Testis (tissue), 3 donors: ENCODE measurements around the gene GPS1. TPM values are rescaled to one million over a fixed set of nuclear protein-coding genes. Genes with fewer than 3 reads are reported as not detected.

Experiments
- DNase-seq: peaks from one replicate; pipeline ENCODE4 v3.0.0-alpha.2; 2019
- H3K27ac ChIP-seq, 2 donors: fragments of 200-600 bp; sonication (generic); one replicate each; pipeline ENCODE4 v1.5.1; 2019
- H3K27me3 ChIP-seq: fragments of 200-600 bp; sonication (generic); one replicate; pipeline ENCODE4 v1.5.1; 2019
- H3K36me3 ChIP-seq: fragments of 200-600 bp; sonication (generic); one replicate; pipeline ENCODE4 v1.5.1; 2017; ENCODE audit warnings: low read depth; ENCODE audit errors: missing control alignments
- H3K4me1 ChIP-seq: fragments of 200-600 bp; sonication (generic); one replicate; pipeline ENCODE4 v1.5.1; 2019
- H3K4me3 ChIP-seq, 2 donors: fragments of 200-600 bp; sonication (generic); one replicate each; pipeline ENCODE4 v1.5.1; 2017 to 2019
- H3K9me3 ChIP-seq: fragments of 200-600 bp; sonication (generic); one replicate; pipeline ENCODE4 v1.5.1; 2017
- POLR2A ChIP-seq: fragments of 450-650 bp; IDR thresholded peaks from one replicate; pipeline ENCODE4 v1.6.1; 2017; ENCODE audit warnings: antibody characterized with exemption, mild to moderate bottlenecking, moderate library complexity
- WGBS, 2 donors: methylation state at CpG; one replicate each; pipeline ENCODE4 v1.1.5; 2018; 5-methylcytosine and 5-hydroxymethylcytosine counted together
- intact Hi-C: fragments of 100-400 bp; cut with DNase I; formaldehyde crosslinking; loops from one replicate; pipeline ENCODE4 v1.15.1; 2023; ENCODE audit warnings: low total_unique reads
- polyA plus RNA-seq: library from polyadenylated mRNA; stranded (reverse); fragments of 350-450 nt; fragmentation: Illumina TruSeq; extraction: RNeasy Lipid Tissue Mini Kit (QIAGEN cat#74804); gene quantifications from one replicate; pipeline ENCODE4 v1.2.3, GENCODE V29; 2014; ENCODE audit warnings: low read depth, low replicate concordance; ENCODE audit not compliant: insufficient read depth
- total RNA-seq, 2 donors: library from RNA; depleted of rRNA; stranded (reverse); fragments of >200 nt; gene quantifications; one replicate each; pipeline ENCODE4 v1.2.3, GENCODE V29; 2016
- TF ChIP-seq, protein P1 (sequence below), 3 experiments: fragments of 450-650 bp in 2 of 3; fragments of 200-600 bp in 1 of 3; sonication (generic) in 1 of 3; IDR thresholded peaks; one replicate each; pipeline ENCODE4 v1.5.1; 2016 to 2019; ENCODE audit warnings: antibody characterized with exemption in 3 of 3, mild to moderate bottlenecking in 2 of 3, moderate library complexity in 1 of 3

The GPS1 gene
- total and polyA plus RNA-seq, 3 donors from 2014 or later, result 170 to 190 (median 178) TPM

DNA sequence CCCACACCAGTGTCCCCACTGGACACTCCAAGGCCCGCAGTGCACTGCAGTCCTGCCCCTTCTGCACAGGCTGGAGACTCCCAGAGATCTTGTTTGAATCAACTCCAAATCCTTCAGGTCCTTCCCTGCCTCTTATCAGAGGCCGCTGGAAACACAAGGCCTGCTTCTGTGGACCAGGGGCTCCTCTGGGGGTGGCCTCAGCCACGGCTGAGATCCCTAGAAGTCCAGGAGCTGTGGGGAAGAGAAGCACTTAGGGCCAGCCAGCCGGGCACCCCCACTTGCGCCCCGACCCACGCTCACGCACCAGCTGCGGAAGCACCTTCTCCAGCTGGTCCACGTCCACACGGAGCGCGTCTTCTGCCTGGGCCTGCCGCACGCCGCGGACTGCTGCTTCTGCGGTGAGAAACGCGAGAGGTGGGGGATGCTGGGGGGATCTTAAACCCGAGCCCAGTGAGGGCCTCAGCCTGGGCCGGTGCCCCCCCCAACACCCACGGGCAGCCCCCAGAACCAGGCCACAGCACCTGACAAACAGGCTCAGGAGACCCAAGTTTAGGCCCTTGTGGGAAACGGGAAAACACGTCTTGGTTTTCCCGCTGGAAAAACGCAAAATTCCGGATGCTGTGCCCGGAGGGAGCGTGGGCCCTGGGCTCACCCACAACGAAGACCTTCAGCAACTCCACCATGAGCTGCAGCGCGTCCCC lies 32.6 kb upstream of the GPS1 start:
- H3K4me1 ChIP-seq, result peaks cover 18% of the 10 kb centered on the region

DNA sequence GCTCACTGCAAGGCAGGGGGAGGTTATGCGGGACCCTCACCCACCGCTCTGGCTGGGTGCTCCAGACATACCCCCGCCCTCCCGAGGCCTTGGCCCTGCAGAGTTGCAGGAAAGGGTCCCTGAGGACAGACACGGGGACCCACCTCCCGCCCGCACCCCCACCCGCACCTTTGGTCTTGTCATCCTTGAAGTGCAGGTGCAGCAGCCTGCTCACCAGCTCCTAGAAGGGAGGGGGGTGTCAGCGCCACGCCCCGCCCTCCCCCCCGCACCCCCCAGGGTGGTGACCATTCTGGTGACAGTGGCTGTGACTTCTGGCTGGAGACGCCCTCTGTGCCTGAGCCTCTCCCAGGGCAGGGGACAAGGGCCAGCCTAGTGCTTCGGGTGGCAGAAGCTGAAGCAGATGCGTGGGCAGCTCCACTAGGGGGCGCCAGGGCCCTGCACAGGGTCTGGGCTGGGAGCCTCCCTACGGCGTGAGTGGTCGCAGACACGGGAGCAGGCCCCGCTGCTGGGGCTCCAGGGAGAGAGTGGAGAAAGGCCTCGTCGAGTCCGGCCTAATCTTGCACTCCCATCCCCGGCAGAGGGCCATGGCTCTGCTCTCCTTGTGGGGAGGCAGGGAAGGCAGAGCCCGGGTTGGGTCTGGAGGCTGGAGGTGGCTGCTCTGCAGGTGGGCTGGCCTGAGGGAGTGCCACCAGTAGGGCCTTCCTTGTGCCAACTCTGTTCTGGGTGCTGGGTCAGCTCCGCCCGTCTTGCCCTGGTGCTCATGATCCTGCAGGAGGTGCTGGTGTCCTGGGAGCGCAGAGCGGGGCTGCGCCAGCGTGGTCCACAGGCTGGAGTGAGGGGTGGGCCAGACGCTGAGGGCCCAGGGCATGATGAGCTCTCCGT lies 31.8 kb upstream of the GPS1 start:
- intact Hi-C loops, result loop anchor here (5.0 kb wide), 1 partner anchor 58 kb away; the partner anchor contains the start of gene NOTUM
- H3K4me3 ChIP-seq, result no peak overlapping the region
- DNase-seq, result peak; percentile 58
- peaks cover 19% of the 10 kb centered on the region for H3K4me1 ChIP-seq
- 75 to 76% methylated on average over 12 to 26 of the region's 34 CpGs for WGBS, 2 donors
- no peak for TF ChIP-seq POLR2A
- TF ChIP-seq, protein P1, sequence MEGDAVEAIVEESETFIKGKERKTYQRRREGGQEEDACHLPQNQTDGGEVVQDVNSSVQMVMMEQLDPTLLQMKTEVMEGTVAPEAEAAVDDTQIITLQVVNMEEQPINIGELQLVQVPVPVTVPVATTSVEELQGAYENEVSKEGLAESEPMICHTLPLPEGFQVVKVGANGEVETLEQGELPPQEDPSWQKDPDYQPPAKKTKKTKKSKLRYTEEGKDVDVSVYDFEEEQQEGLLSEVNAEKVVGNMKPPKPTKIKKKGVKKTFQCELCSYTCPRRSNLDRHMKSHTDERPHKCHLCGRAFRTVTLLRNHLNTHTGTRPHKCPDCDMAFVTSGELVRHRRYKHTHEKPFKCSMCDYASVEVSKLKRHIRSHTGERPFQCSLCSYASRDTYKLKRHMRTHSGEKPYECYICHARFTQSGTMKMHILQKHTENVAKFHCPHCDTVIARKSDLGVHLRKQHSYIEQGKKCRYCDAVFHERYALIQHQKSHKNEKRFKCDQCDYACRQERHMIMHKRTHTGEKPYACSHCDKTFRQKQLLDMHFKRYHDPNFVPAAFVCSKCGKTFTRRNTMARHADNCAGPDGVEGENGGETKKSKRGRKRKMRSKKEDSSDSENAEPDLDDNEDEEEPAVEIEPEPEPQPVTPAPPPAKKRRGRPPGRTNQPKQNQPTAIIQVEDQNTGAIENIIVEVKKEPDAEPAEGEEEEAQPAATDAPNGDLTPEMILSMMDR (IDR thresholded peaks at IDR 0.05), result peak; percentile 32 to 71 (median 59)
- no peaks in the 10 kb centered on the region for H3K27me3 ChIP-seq
- no peaks in the 10 kb centered on the region for H3K36me3 ChIP-seq
- H3K9me3 ChIP-seq, result no peaks in the 10 kb centered on the region
- H3K27ac ChIP-seq, result no peak overlapping the region

More for the DNA sequence above, 32.6 kb upstream of the GPS1 start:
- no peaks in the 10 kb centered on the region for H3K9me3 ChIP-seq
- 90 to 91% methylated on average over 13 to 33 of the region's 33 CpGs for WGBS, 2 donors
- no peaks in the 10 kb centered on the region for H3K27me3 ChIP-seq
- intact Hi-C loops, result no loop called here
- TF ChIP-seq, protein P1 (IDR thresholded peaks at IDR 0.05), result no peak
- TF ChIP-seq POLR2A, result no peak
- no peak overlapping the region for H3K27ac ChIP-seq
- no peak for DNase-seq
- H3K4me3 ChIP-seq, result no peak overlapping the region
- H3K36me3 ChIP-seq, result no peaks in the 10 kb centered on the region

DNA sequence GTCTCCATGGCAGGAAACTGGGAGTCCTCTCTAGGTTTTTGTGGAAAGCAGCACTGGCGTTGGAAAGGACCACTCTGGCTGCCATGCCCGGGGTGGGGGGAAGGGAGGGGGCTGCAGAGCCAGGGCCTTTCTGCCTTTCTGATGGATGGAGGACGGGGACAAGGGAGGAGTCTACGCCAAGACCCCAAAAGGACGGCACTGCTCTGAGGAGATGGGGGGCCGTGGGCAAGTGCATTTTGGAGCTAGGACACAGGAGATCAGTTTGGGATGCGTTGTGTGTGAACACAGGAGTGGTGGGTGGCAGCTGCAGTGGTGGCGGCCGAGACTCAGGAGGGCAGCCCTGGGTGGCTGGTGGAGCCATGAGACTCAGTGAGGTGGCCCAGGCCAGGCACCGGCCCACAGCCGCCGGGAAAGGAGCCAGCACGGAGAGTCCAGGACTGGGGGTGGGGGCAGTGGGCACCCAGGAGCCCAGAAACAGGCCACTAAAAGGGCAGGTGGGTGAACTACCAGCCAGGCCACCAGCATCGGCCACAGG lies 31.1 kb upstream of the GPS1 start:
- WGBS, 2 donors, result 86 to 89% methylated on average over 9 to 14 of the region's 14 CpGs
- Histone ChIP-seq H3K27me3 (no peaks in the 10 kb centered on the region), H3K27ac (no peak overlapping the region), H3K4me1 (peaks cover 19% of the 10 kb centered on the region), H3K36me3 (no peaks in the 10 kb centered on the region), H3K9me3 (no peaks in the 10 kb centered on the region), H3K4me3 (no peak overlapping the region)
- DNase-seq, result no peak
- no peak for TF ChIP-seq POLR2A
- TF ChIP-seq, protein P1 (IDR thresholded peaks at IDR 0.05), result no peak
- intact Hi-C loops, result loop anchor here (5.0 kb wide), 1 partner anchor 58 kb away; the partner anchor contains the start of gene NOTUM

DNA sequence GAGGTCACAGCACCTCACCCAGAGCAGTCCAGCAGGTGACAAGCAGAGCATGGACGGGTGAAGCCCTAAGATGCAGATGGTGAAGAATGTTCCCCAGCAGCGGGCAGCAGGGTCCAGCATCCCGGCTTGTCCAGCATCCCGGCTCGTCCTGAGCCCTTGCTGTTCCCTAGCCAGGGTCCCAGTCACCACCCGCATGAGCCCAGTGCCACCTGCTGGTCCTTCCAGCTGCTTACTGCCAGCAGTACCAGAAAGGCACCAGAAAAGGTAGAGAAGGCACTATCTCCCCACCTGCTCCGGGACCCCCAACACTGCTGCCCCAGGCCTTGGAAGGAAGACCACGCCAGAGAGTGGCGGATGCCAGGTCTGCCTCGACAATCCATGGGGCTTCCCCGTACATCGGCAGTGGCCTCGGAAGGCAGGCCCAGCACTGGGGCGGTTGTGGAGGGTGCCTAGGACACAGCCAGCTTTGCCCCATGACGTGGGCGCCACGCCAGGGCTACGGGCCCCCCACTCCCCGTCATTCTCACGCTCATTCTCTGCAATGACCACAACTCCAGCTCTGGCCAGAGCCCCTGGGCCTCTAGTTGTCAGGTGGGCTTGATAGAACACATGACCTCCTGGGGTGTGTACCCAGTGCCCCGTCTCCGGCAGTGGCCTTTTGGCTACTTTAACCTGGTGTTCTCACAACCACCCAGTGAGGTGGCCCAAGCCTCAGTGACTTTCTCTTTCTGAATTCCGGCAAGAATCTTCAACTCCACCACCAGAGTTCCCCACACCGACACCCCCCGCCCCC lies 30.4 kb upstream of the GPS1 start:
- intact Hi-C loops, result loop anchor here (5.0 kb wide), 1 partner anchor 59 kb away; the partner anchor contains the start of gene NOTUM
- 44 to 53% methylated on average over 15 to 23 of the region's 25 CpGs for WGBS, 2 donors
- Histone ChIP-seq H3K4me3 (no peak overlapping the region), H3K27ac (no peak overlapping the region), H3K36me3 (no peaks in the 10 kb centered on the region), H3K9me3 (no peaks in the 10 kb centered on the region), H3K27me3 (no peaks in the 10 kb centered on the region), H3K4me1 (peaks cover 19% of the 10 kb centered on the region)
- peak; percentile 80 for DNase-seq
- no peak for TF ChIP-seq POLR2A
- TF ChIP-seq, protein P1 (IDR thresholded peaks at IDR 0.05), result peak; percentile 43 to 63 (median 59)
